A549 (cell line): Measurements from ENCODE around the gene UTS2R.
"Not testable (repeated sequence)": the region's sequence is repeated elsewhere in the genome, so short reads cannot be mapped to it uniquely, and the experiment has no call there.

Experiments used
- CEBPB ChIP-seq, 2 experiments: fragments of >200 bp in 1 of 2; sonication (Bioruptor Twin) in 1 of 2; formaldehyde crosslinking in 1 of 2; IDR thresholded peaks; 2 replicates each; pipeline ENCODE4 v1.6.1; 2012 to 2016
- EP300 ChIP-seq, 2 experiments: fragments of >200 bp; sonication (Bioruptor Twin); formaldehyde crosslinking; IDR thresholded peaks; 2 replicates in 1 of 2; 3 replicates in 1 of 2; pipeline ENCODE4 v1.6.1; 2016 to 2017
- JUNB ChIP-seq: fragments of >200 bp; sonication (Bioruptor Twin); formaldehyde crosslinking; IDR thresholded peaks from 2 replicates; pipeline ENCODE4 v1.6.1; 2016
- POLR2A ChIP-seq: IDR thresholded peaks from 2 replicates; pipeline ENCODE4 v1.6.1; 2012; ENCODE audit warnings: mild to moderate bottlenecking, low read length
- RARB ChIP-seq: fragments of 250-450 bp; sonication (Bioruptor Pico); IDR thresholded peaks from 2 replicates; pipeline ENCODE4 v1.8.0; 2021; ENCODE audit warnings: mild to moderate bottlenecking, moderate library complexity
- ZFP36 ChIP-seq: fragments of 450-650 bp; IDR thresholded peaks from 2 replicates; pipeline ENCODE4 v1.6.1; 2014; ENCODE audit warnings: borderline replicate concordance; ENCODE audit not compliant: partially characterized antibody
- TF ChIP-seq, protein P1 (sequence below): fragments of >200 bp; sonication (Bioruptor Twin); formaldehyde crosslinking; IDR thresholded peaks from 3 replicates; pipeline ENCODE4 v1.5.1; 2016
- TF ChIP-seq, protein P2 (sequence below): fragments of 250-450 bp; sonication (Bioruptor Pico); IDR thresholded peaks from 2 replicates; pipeline ENCODE4 v1.5.0; 2021; ENCODE audit warnings: mild to moderate bottlenecking, moderate library complexity, borderline replicate concordance

GRCh38 chr17:82381703-82382009, 10.1 kb downstream of the UTS2R start:
- TF ChIP-seq, protein P1, sequence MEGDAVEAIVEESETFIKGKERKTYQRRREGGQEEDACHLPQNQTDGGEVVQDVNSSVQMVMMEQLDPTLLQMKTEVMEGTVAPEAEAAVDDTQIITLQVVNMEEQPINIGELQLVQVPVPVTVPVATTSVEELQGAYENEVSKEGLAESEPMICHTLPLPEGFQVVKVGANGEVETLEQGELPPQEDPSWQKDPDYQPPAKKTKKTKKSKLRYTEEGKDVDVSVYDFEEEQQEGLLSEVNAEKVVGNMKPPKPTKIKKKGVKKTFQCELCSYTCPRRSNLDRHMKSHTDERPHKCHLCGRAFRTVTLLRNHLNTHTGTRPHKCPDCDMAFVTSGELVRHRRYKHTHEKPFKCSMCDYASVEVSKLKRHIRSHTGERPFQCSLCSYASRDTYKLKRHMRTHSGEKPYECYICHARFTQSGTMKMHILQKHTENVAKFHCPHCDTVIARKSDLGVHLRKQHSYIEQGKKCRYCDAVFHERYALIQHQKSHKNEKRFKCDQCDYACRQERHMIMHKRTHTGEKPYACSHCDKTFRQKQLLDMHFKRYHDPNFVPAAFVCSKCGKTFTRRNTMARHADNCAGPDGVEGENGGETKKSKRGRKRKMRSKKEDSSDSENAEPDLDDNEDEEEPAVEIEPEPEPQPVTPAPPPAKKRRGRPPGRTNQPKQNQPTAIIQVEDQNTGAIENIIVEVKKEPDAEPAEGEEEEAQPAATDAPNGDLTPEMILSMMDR: not testable (repeated sequence)
- not testable (repeated sequence) for TF ChIP-seq POLR2A; RARB (CRISPR knock-in tag); ZFP36; CEBPB (IDR thresholded peaks at IDR 0.05); JUNB; EP300 (IDR thresholded peaks at IDR 0.05)
- TF ChIP-seq, protein P2, sequence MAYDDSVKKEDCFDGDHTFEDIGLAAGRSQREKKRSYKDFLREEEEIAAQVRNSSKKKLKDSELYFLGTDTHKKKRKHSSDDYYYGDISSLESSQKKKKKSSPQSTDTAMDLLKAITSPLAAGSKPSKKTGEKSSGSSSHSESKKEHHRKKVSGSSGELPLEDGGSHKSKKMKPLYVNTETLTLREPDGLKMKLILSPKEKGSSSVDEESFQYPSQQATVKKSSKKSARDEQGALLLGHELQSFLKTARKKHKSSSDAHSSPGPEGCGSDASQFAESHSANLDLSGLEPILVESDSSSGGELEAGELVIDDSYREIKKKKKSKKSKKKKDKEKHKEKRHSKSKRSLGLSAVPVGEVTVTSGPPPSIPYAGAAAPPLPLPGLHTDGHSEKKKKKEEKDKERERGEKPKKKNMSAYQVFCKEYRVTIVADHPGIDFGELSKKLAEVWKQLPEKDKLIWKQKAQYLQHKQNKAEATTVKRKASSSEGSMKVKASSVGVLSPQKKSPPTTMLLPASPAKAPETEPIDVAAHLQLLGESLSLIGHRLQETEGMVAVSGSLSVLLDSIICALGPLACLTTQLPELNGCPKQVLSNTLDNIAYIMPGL (CRISPR knock-in tag): not testable (repeated sequence)
